Breast epithelium (tissue), 4 donors: ENCODE results near the gene MCTP2. TPM values are rescaled to one million over a fixed set of nuclear protein-coding genes. Genes with fewer than 3 reads are reported as not detected.

Experiments used
- DNase-seq, 2 donors: peaks; one replicate each; pipeline ENCODE4 v3.0.0-alpha.2; 2019; ENCODE audit warnings: low spot score in 2 of 2
- H3K27ac ChIP-seq, 2 donors: fragments of 200-600 bp; sonication (generic) in 1 of 2; one replicate each; pipeline ENCODE4 v1.5.1; 2016 to 2019; ENCODE audit warnings: mild to moderate bottlenecking in 1 of 2
- H3K27me3 ChIP-seq, 2 donors: fragments of 200-600 bp; sonication (generic) in 1 of 2; one replicate each; pipeline versions ENCODE4 v1.5.1 to v1.6.0; 2017 to 2019; ENCODE audit warnings: control low read depth in 1 of 2, mild to moderate bottlenecking in 1 of 2
- H3K36me3 ChIP-seq: fragments of 200-600 bp; one replicate; pipeline ENCODE4 v1.5.1; 2019
- H3K4me1 ChIP-seq, 2 donors: fragments of 200-600 bp; sonication (generic); one replicate each; pipeline ENCODE4 v1.5.1; 2016 to 2019; ENCODE audit warnings: control low read depth in 1 of 2
- H3K4me3 ChIP-seq, 3 donors: fragments of 200-600 bp; sonication (generic); 1 replicate in 2 of 3; 2 replicates in 1 of 3; pipeline ENCODE4 v1.5.1; 2016 to 2019; ENCODE audit warnings: mild to moderate bottlenecking in 3 of 3, moderate library complexity in 2 of 3
- H3K9me3 ChIP-seq, 2 donors: fragments of 200-600 bp; sonication (generic) in 1 of 2; one replicate each; pipeline ENCODE4 v1.5.1; 2016 to 2019; ENCODE audit warnings: control low read depth in 1 of 2
- CTCF ChIP-seq, 3 donors: fragments of 450-650 bp; IDR thresholded peaks; one replicate each; pipeline ENCODE4 v1.5.1; 2016 to 2017; ENCODE audit warnings: antibody characterized with exemption in 3 of 3, mild to moderate bottlenecking in 3 of 3, moderate library complexity in 3 of 3
- POLR2A ChIP-seq: fragments of 450-650 bp; IDR thresholded peaks from one replicate; pipeline ENCODE4 v1.6.1; 2016; ENCODE audit warnings: antibody characterized with exemption, mild to moderate bottlenecking, moderate library complexity
- POLR2AphosphoS5 ChIP-seq, 3 donors: sonication (generic); formaldehyde crosslinking; IDR thresholded peaks; one replicate each; pipeline ENCODE4 v1.6.1; 2017; ENCODE audit warnings: antibody characterized with exemption in 3 of 3
- intact Hi-C: fragments of 100-400 bp; cut with DNase I; formaldehyde crosslinking; loops from one replicate; pipeline ENCODE4 v1.15.1; 2023; ENCODE audit warnings: low total_unique reads
- total RNA-seq, 3 donors: library from RNA; depleted of rRNA; stranded (reverse); fragments of >200 nt; gene quantifications; one replicate each; pipeline ENCODE4 v1.1.0, GENCODE V29; 2016

MCTP2 gene
- total RNA-seq, 3 donors from 2014 or later = 6.4 to 46.2 (median 25.9) TPM

- DNase-seq = no peak
- no peaks in the 10 kb centered on the region for H3K4me1 ChIP-seq
- no peaks in the 10 kb centered on the region for H3K9me3 ChIP-seq
- no peak for TF ChIP-seq POLR2A
- peak; percentile 74 to 88 (median 80) for TF ChIP-seq CTCF (IDR thresholded peaks at IDR 0.05)
- TF ChIP-seq POLR2AphosphoS5 (IDR thresholded peaks at IDR 0.05) = peak in 1 of 3 donors; percentile 40
- H3K27me3 ChIP-seq = no peaks in the 10 kb centered on the region
- H3K36me3 ChIP-seq = no peaks in the 10 kb centered on the region
- no peak overlapping the region for H3K4me3 ChIP-seq
- H3K27ac ChIP-seq = no peak overlapping the region
- intact Hi-C loops = loop anchor here (5.0 kb wide), 1 partner anchor 157 kb away; no protein-coding TSS in a partner anchor
These were observed 92.9 kb downstream of the MCTP2 start for GRCh38 chr15:94324117-94324826.

DNA sequence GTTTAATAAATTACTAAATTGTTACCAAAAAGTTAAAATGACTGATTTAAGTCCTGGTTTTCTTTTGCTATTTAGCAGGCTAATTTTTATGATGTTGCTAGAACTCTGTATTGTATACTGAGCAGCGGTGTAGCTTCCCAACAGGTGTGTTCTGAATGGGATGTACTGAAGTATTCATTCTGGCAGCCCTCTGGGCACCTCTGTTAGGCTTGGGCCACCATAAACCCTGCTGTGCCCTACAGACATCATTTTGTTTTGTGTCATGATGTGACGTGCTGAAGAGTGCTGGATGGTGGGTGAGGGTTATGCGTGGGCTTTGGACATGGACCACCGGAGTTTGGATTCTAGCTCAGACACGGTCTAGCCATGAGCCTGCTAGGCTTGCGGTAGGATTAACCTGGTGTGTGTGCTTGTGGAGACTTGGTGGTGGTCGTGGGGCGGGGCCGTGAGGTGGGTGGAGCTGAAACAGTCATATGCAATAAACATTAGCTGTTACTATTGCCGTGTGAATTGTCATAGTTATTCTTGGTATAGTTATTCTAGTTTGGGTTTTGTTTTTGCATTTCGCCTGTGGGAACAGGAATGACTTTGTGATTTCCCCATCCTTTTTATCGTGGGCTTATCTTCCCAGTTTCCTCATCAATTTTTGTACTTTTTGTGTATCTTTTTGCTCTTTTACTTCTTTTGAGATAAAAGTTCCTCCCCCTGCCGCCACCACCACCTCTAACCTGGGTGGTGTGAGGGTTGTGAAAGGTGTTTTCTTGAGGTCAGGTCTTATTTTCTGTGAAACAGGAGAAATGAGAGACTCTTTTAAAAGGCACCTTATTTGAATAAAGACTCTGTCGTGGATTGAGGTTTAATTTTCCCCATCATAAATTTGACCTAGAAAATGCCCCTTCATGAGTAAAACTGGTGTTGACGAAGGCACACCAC is 93.7 kb downstream of the MCTP2 start:
- no peak for DNase-seq
- intact Hi-C loops = loop anchor here (5.0 kb wide), 1 partner anchor 158 kb away; no protein-coding TSS in a partner anchor
- H3K27me3 ChIP-seq = no peaks in the 10 kb centered on the region

DNA sequence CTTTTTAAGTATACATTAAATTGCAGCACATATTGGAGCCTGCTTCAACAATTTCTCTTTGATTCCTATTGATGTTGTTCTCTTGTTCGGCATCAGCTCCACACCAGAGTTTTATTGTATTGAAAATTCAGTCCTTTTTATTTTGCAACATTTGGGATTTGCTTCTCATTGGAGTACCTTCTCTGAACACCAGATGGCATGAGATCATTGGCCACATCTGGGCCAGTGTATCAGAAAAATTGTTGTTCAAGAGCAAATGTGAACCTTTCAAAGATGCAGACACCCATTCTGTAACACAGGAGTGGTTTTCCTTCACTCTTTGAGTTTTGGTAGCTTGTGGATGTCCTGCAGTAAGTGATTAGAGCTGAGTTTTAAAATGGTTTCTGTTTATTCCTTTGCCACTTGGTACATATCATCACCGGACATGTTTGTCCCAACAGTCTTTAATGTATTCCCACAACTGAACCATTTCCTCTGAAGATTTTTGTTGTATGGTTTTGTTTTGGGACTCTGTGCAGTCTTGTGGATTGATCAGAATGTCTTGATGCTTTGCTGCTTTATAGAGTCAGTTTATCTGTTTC is 96.1 kb downstream of the MCTP2 start:
- intact Hi-C loops = no loop called here
- H3K4me3 ChIP-seq = no peak overlapping the region
- H3K4me1 ChIP-seq = no peaks in the 10 kb centered on the region
- H3K27me3 ChIP-seq = no peaks in the 10 kb centered on the region
- no peaks in the 10 kb centered on the region for H3K9me3 ChIP-seq
- no peaks in the 10 kb centered on the region for H3K36me3 ChIP-seq
- TF ChIP-seq POLR2AphosphoS5 (IDR thresholded peaks at IDR 0.05) (no peak), POLR2A (no peak), CTCF (IDR thresholded peaks at IDR 0.05) (peak; percentile 17 to 55 (median 40))
- no peak overlapping the region for H3K27ac ChIP-seq
- no peak for DNase-seq

More for the DNA sequence above, 93.7 kb downstream of the MCTP2 start:
- Histone ChIP-seq H3K9me3 (no peaks in the 10 kb centered on the region), H3K4me1 (no peaks in the 10 kb centered on the region), H3K27ac (no peak overlapping the region), H3K4me3 (no peak overlapping the region), H3K36me3 (no peaks in the 10 kb centered on the region)
- TF ChIP-seq POLR2AphosphoS5 (IDR thresholded peaks at IDR 0.05) (no peak), POLR2A (no peak), CTCF (IDR thresholded peaks at IDR 0.05) (no peak)

DNA sequence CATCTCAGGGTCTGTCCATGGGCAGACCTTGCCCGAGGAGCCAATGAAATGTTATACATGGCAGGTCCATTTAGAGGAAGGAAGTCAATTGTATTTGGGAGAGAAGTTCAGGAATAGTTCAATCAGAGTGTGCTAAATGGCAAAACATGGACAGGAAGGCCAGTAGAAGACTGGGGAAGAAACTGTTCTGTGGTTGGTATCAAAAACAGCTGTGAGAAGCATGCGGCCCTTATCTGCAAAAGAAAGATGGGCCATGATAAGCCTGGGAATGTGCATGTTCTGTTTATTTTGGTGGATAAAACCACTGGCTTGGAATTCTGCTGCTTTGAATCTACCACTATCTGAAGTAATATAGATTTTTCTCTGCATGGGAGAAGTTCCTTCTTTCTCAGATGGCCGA is 100.4 kb downstream of the MCTP2 start:
- no peak for TF ChIP-seq POLR2AphosphoS5 (IDR thresholded peaks at IDR 0.05)
- no peak for TF ChIP-seq POLR2A
- no peak for TF ChIP-seq CTCF (IDR thresholded peaks at IDR 0.05)
- no peaks in the 10 kb centered on the region for H3K27me3 ChIP-seq
- intact Hi-C loops = no loop called here
- DNase-seq = no peak
- H3K4me3 ChIP-seq = no peak overlapping the region
- H3K9me3 ChIP-seq = no peaks in the 10 kb centered on the region
- H3K36me3 ChIP-seq = no peaks in the 10 kb centered on the region
- H3K27ac ChIP-seq = no peak overlapping the region
- no peaks in the 10 kb centered on the region for H3K4me1 ChIP-seq
